DOHH2 (cell line): ENCODE results near the gene CXorf66.

Experiments
- EZH2phosphoT487 ChIP-seq: fragments of 200-600 bp; sonication (generic); IDR thresholded peaks from 2 replicates; pipeline ENCODE4 v1.6.1; 2017; ENCODE audit warnings: borderline replicate concordance, mild to moderate bottlenecking, antibody characterized with exemption, low read length, moderate library complexity, mixed read lengths
- TF ChIP-seq, protein P1 (sequence below): fragments of 200-600 bp; sonication (generic); IDR thresholded peaks from one replicate; pipeline ENCODE4 v1.5.1; 2014; ENCODE audit warnings: antibody characterized with exemption, mild to moderate bottlenecking, low read depth, low read length; ENCODE audit not compliant: poor library complexity, severe bottlenecking

DNA sequence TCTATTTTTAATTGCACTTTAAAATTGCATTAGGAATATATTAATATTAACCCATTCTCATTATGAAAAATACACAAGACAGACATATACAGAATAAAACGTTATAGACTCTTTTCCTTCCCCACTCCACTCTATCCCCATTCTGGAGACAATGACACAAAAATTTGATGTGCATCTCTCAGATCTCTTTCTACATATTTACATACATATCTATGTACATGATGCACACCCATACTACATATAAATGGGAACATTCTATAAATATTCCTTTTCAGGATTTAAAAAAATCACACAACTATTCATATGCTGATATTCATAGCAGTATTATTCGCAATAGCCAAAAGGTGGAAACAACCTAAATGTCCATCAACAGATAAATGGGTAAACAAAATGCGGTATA lies 2.4 kb upstream of the CXorf66 start:
- TF ChIP-seq, protein P1, sequence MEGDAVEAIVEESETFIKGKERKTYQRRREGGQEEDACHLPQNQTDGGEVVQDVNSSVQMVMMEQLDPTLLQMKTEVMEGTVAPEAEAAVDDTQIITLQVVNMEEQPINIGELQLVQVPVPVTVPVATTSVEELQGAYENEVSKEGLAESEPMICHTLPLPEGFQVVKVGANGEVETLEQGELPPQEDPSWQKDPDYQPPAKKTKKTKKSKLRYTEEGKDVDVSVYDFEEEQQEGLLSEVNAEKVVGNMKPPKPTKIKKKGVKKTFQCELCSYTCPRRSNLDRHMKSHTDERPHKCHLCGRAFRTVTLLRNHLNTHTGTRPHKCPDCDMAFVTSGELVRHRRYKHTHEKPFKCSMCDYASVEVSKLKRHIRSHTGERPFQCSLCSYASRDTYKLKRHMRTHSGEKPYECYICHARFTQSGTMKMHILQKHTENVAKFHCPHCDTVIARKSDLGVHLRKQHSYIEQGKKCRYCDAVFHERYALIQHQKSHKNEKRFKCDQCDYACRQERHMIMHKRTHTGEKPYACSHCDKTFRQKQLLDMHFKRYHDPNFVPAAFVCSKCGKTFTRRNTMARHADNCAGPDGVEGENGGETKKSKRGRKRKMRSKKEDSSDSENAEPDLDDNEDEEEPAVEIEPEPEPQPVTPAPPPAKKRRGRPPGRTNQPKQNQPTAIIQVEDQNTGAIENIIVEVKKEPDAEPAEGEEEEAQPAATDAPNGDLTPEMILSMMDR: no peak
- no peak for TF ChIP-seq EZH2phosphoT487
